ENCODE results near the gene ZNF823. TPM values are rescaled to one million over a fixed set of nuclear protein-coding genes. Genes with fewer than 3 reads are reported as not detected.
"Not testable (repeated sequence)": the region's sequence is repeated elsewhere in the genome, so short reads cannot be mapped to it uniquely, and the experiment has no call there.

The ZNF823 gene
- total RNA-seq, 1 experiment from 2014 or later = 7.4 TPM

DNA sequence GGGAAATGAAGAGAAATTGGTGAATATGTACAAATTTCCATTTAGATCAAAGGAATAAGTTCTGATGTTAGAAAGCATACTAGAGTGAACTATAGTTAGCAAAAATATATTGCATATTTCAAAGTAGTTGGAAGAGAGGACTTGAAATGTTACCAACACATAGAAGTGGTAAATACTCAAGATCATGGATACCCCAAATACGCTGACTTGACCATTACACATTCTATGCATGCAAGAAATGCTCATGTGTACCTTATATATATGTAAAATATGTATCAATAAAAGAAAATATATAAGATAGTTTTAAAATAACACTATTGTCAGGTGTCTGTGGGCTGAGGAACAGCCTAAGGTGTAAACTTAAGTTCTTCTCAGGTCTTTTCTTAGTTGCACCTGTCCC lies 45.0 kb upstream of the ZNF823 start:
- Histone ChIP-seq H3K4me2 (no peak overlapping the region), H3K9me2 (ENCODE audit: insufficient read depth) (no peaks in the 10 kb centered on the region; the same call in 1 of the 2 replicates), H3K27me3 (ENCODE audit: insufficient read depth, low read depth) (no peaks in the 10 kb centered on the region), H3K4me1 (replicated peaks; ENCODE audit: insufficient read depth) (0 out of 2 replicates have a peak, but pooled peaks cover 3% of the 10 kb centered on the region), H4K20me1 (ENCODE audit: insufficient read depth) (no peaks in the 10 kb centered on the region), H2AFZ (no peak overlapping the region), H3F3A (ENCODE audit: insufficient read depth, low read depth) (no peaks in the 10 kb centered on the region), H3K79me2 (ENCODE audit: low read depth) (no peaks in the 10 kb centered on the region), H3K36me3 (ENCODE audit: low read depth) (peaks cover 18% of the 10 kb centered on the region), H3K9me3 (ENCODE audit: insufficient read depth, low read depth) (peaks cover 48% of the 10 kb centered on the region), H3K4me3 (no peak overlapping the region), H3K27ac (no peak overlapping the region)
- intact Hi-C loops (cut with micrococcal nuclease; ENCODE audit: unreplicated experiment) = no loop called here
- TF ChIP-seq EZH2 (IDR thresholded peaks at IDR 0.05; ENCODE audit: low read depth) = no peak
- TF ChIP-seq, protein P1, sequence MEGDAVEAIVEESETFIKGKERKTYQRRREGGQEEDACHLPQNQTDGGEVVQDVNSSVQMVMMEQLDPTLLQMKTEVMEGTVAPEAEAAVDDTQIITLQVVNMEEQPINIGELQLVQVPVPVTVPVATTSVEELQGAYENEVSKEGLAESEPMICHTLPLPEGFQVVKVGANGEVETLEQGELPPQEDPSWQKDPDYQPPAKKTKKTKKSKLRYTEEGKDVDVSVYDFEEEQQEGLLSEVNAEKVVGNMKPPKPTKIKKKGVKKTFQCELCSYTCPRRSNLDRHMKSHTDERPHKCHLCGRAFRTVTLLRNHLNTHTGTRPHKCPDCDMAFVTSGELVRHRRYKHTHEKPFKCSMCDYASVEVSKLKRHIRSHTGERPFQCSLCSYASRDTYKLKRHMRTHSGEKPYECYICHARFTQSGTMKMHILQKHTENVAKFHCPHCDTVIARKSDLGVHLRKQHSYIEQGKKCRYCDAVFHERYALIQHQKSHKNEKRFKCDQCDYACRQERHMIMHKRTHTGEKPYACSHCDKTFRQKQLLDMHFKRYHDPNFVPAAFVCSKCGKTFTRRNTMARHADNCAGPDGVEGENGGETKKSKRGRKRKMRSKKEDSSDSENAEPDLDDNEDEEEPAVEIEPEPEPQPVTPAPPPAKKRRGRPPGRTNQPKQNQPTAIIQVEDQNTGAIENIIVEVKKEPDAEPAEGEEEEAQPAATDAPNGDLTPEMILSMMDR (conservative IDR thresholded peaks at IDR 0.05) = no peak
- no TSS peak for BruUV-seq (replicated peaks)
- no peak for DNase-seq
- POLR2A ChIA-PET (ENCODE audit: unreplicated experiment) = no interaction called here
- CTCF ChIA-PET = no interaction called here

DNA sequence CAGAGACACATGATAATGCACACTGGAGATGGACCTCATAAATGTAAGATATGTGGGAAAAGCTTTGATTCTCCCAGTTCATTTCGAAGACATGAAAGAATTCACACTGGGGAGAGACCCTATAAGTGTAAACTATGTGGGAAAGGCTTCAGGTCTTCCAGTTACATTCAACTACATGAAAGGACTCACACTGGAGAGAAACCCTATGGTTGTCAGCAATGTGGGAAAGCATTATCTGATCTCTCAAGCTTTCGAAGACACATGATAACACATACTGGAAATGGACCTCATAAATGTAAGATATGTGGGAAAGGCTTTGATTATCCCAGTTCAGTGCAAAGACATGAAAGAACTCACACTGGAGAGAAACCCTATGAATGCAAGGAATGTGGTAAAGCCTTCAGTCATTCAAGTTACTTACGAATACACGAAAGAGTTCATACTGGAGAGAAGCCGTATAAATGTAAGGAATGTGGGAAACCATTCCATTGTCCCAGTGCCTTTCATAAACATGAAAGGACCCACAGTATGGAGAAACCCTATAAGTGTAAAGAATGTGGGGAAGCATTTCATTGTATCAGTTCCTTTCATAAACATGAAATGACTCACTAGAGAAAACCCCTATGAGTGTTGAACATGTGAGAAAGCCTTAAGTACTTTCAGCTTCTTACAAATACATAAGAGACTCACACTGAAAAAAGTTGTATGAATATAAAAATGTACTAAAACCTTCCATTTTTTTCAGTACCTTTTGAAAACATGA lies 42.7 kb upstream of the ZNF823 start:
- intact Hi-C loops (cut with micrococcal nuclease; ENCODE audit: unreplicated experiment) = no loop called here
- no peaks in the 10 kb centered on the region for H4K20me1 ChIP-seq (ENCODE audit: insufficient read depth)
- H3K36me3 ChIP-seq (ENCODE audit: low read depth) = peaks cover 18% of the 10 kb centered on the region
- no peaks in the 10 kb centered on the region for H3K79me2 ChIP-seq (ENCODE audit: low read depth)
- ChIA-PET POLR2A (ENCODE audit: unreplicated experiment) (no interaction called here), CTCF (no interaction called here)
- 0 out of 2 replicates have a peak, but pooled peaks cover 3% of the 10 kb centered on the region for H3K4me1 ChIP-seq (replicated peaks; ENCODE audit: insufficient read depth)
- no peak overlapping the region for H3K4me2 ChIP-seq
- peaks cover 54% of the 10 kb centered on the region for H3K9me3 ChIP-seq (ENCODE audit: insufficient read depth, low read depth)
- DNase-seq = no peak
- H3K9me2 ChIP-seq (ENCODE audit: insufficient read depth) = no peaks in the 10 kb centered on the region; the same call in 1 of the 2 replicates
- no peak overlapping the region for H3K27ac ChIP-seq
- BruUV-seq (replicated peaks) = no TSS peak
- H3K27me3 ChIP-seq (ENCODE audit: insufficient read depth, low read depth) = no peaks in the 10 kb centered on the region
- H2AFZ ChIP-seq = no peak overlapping the region
- no peaks in the 10 kb centered on the region for H3F3A ChIP-seq (ENCODE audit: insufficient read depth, low read depth)
- TF ChIP-seq EZH2 (IDR thresholded peaks at IDR 0.05; ENCODE audit: low read depth) = no peak
- TF ChIP-seq, protein P1 (conservative IDR thresholded peaks at IDR 0.05) = no peak
- no peak overlapping the region for H3K4me3 ChIP-seq

DNA sequence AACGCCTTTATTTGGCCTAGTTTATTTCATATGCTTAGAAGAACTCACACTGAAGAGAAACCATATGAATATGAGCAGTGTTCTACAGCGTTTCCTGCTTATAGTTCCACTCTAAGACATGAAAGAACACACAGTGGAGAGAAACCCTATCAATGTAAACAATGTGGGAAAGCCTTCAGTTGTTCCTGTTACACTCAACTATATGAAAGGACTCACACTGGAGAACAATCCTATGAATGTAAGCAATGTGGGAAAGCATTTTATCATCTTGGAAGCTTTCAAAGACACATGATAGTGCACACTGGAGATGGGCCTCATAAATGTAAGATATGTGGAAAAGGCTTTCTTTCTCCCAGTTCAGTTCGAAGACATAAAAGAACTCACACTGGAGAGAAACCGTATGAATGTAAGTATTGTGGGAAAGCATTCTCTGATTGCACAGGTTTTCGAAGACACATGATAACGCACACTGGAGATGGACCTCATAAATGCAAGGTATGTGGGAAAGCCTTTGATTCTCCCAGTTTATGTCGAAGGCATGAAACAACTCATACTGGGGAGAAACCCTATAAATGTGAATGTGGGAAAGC lies 41.8 kb upstream of the ZNF823 start:
- CTCF ChIA-PET = no interaction called here
- Histone ChIP-seq H3K4me3 (no peak overlapping the region), H3K4me1 (replicated peaks; ENCODE audit: insufficient read depth) (0 out of 2 replicates have a peak, but pooled peaks cover 3% of the 10 kb centered on the region), H3K79me2 (ENCODE audit: low read depth) (no peaks in the 10 kb centered on the region), H3K4me2 (no peak overlapping the region), H3K9me2 (ENCODE audit: insufficient read depth) (no peaks in the 10 kb centered on the region; the same call in 1 of the 2 replicates), H4K20me1 (ENCODE audit: insufficient read depth) (no peaks in the 10 kb centered on the region), H2AFZ (no peak overlapping the region), H3K27ac (no peak overlapping the region), H3K36me3 (ENCODE audit: low read depth) (peaks cover 18% of the 10 kb centered on the region), H3F3A (ENCODE audit: insufficient read depth, low read depth) (no peaks in the 10 kb centered on the region), H3K27me3 (ENCODE audit: insufficient read depth, low read depth) (no peaks in the 10 kb centered on the region), H3K9me3 (ENCODE audit: insufficient read depth, low read depth) (peaks cover 61% of the 10 kb centered on the region)
- no TSS peak for BruUV-seq (replicated peaks)
- no peak for TF ChIP-seq EZH2 (IDR thresholded peaks at IDR 0.05; ENCODE audit: low read depth)
- TF ChIP-seq, protein P1 (conservative IDR thresholded peaks at IDR 0.05) = no peak
- POLR2A ChIA-PET (ENCODE audit: unreplicated experiment) = no interaction called here
- DNase-seq = no peak
- intact Hi-C loops (cut with micrococcal nuclease; ENCODE audit: unreplicated experiment) = no loop called here

DNA sequence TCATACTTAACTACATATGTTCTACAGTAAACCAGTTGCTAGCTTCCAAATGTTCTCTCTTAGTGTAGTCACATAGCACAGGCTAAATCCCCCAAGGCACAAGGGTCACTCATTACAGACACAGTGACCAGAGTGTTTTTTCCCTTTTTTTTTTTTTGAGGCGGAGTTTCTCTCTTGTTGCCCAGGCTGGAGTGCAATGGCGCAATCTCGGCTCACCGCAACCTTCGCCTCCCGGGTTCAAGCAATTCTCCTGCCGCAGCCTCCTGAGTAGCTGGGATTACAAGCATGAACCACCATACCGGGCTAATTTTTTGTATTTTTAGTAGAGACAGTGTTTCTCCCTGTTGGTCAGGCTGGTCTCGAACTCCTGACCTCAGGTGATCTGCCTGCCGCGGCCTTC lies 37.9 kb upstream of the ZNF823 start:
- intact Hi-C loops (cut with micrococcal nuclease; ENCODE audit: unreplicated experiment); H3K79me2 ChIP-seq (ENCODE audit: low read depth); H3K27ac ChIP-seq; H3K9me2 ChIP-seq (ENCODE audit: insufficient read depth); H3K4me1 ChIP-seq (replicated peaks; ENCODE audit: insufficient read depth); POLR2A ChIA-PET (ENCODE audit: unreplicated experiment); H3K4me2 ChIP-seq; H4K20me1 ChIP-seq (ENCODE audit: insufficient read depth); DNase-seq; H3K27me3 ChIP-seq (ENCODE audit: insufficient read depth, low read depth); H3F3A ChIP-seq (ENCODE audit: insufficient read depth, low read depth); H2AFZ ChIP-seq; BruUV-seq (replicated peaks); H3K4me3 ChIP-seq; CTCF ChIA-PET: not testable (repeated sequence)
- Histone ChIP-seq H3K9me3 (ENCODE audit: insufficient read depth, low read depth) (peaks cover 41% of the 10 kb centered on the region), H3K36me3 (ENCODE audit: low read depth) (peaks cover 18% of the 10 kb centered on the region)
